Cardiac fibroblast (primary cell): Measurements from ENCODE around the gene CYP2S1.

Experiments
- DNase-seq, 2 donors: peaks; one replicate each; pipeline versions ENCODE4 v3.0.0 to v3.0.0-alpha.2; 2010; ENCODE audit warnings: low read depth in 2 of 2
- H3K4me3 ChIP-seq, 2 donors: replicated peaks in 1 of 2; 1 replicate in 1 of 2; 2 replicates in 1 of 2; pipeline ENCODE4 v1.5.1; 2011; ENCODE audit warnings: low read depth in 2 of 2, low read length in 2 of 2, mild to moderate bottlenecking in 2 of 2, moderate library complexity in 1 of 2
- CTCF ChIP-seq: IDR thresholded peaks from one replicate; pipeline ENCODE4 v1.5.1; 2011; ENCODE audit warnings: low read depth, mild to moderate bottlenecking, low read length, inconsistent platforms

CYP2S1 gene

GRCh38 chr19:41222240-41222639 lies 29.2 kb downstream of the CYP2S1 start:
- TF ChIP-seq CTCF, result no peak
- no peak for DNase-seq
- H3K4me3 ChIP-seq, result no peak overlapping the region

- TF ChIP-seq CTCF, result no peak
- peak overlapping the region in 1 of 2 donors; percentile 24 for H3K4me3 ChIP-seq
- DNase-seq, result peak; percentile 58 to 92
Observed at GRCh38 chr19:41223431-41224234, 30.6 kb downstream of the CYP2S1 start.

GRCh38 chr19:41224632-41225031 lies 31.6 kb downstream of the CYP2S1 start:
- no peak for TF ChIP-seq CTCF
- H3K4me3 ChIP-seq, result no peak overlapping the region
- no peak for DNase-seq

GRCh38 chr19:41225238-41226052 lies 32.4 kb downstream of the CYP2S1 start:
- peak overlapping the region; percentile 13 to 45 for H3K4me3 ChIP-seq
- DNase-seq, result peak; percentile 98 to 100
- TF ChIP-seq CTCF, result no peak

GRCh38 chr19:41226053-41226873 lies 33.2 kb downstream of the CYP2S1 start:
- peak; percentile 82 to 92 for DNase-seq
- peak overlapping the region; percentile 29 to 45 for H3K4me3 ChIP-seq
- peak; percentile 5 for TF ChIP-seq CTCF

- peak overlapping the region in 1 of 2 donors; percentile 45 for H3K4me3 ChIP-seq
- DNase-seq, result no peak
- TF ChIP-seq CTCF, result no peak
Observed at GRCh38 chr19:41226874-41227390, 33.9 kb downstream of the CYP2S1 start.
